B cell (primary cell): ENCODE measurements around the gene AGPAT3.

Experiments used
- CTCF ChIP-seq: fragments of 200-600 bp; IDR thresholded peaks from one replicate; pipeline ENCODE4 v1.8.0; 2022; ENCODE audit warnings: antibody characterized with exemption, mild to moderate bottlenecking
- EZH2 ChIP-seq: IDR thresholded peaks from 2 replicates; pipeline ENCODE4 v1.6.1; 2012; ENCODE audit warnings: borderline replicate concordance, low read depth, mild to moderate bottlenecking, moderate library complexity, low read length; ENCODE audit not compliant: insufficient read depth, poor library complexity, severe bottlenecking

- no peak for TF ChIP-seq CTCF
- no peak for TF ChIP-seq EZH2
Measured at GRCh38 chr21:43983860-43984420, 118.9 kb downstream of the AGPAT3 start.
